WTC11 (cell line): ENCODE data around the gene PPP1R14B.

ENCODE experiments used
- CTCF ChIP-seq: fragments of 200-600 bp; IDR thresholded peaks from 2 replicates; pipeline ENCODE4 v1.8.0; 2022; ENCODE audit warnings: antibody characterized with exemption
- ELF4 ChIP-seq: sonication (generic); formaldehyde crosslinking; IDR thresholded peaks from 2 replicates; pipeline ENCODE4 v1.8.1; 2022; ENCODE audit warnings: low read depth, mild to moderate bottlenecking, moderate library complexity, missing genetic modification reagents

GRCh38 chr11:64208796-64209562 lies 37.8 kb downstream of the PPP1R14B start:
- TF ChIP-seq CTCF (no peak), ELF4 (no peak)
